A549 treated with Hydrocortisone at 1 μM for 4 hours (cell line): ENCODE results near the gene OTOG. TPM values are rescaled to one million over a fixed set of nuclear protein-coding genes. Genes with fewer than 3 reads are reported as not detected.

Experiments
- total RNA-seq: library from RNA; stranded (reverse); fragments of 200-300 nt; extraction: Qiagen RNA extraction; gene quantifications from 5 replicates; pipeline ENCODE4 v1.2.3, GENCODE V29; 2022

Gene OTOG, protein sequence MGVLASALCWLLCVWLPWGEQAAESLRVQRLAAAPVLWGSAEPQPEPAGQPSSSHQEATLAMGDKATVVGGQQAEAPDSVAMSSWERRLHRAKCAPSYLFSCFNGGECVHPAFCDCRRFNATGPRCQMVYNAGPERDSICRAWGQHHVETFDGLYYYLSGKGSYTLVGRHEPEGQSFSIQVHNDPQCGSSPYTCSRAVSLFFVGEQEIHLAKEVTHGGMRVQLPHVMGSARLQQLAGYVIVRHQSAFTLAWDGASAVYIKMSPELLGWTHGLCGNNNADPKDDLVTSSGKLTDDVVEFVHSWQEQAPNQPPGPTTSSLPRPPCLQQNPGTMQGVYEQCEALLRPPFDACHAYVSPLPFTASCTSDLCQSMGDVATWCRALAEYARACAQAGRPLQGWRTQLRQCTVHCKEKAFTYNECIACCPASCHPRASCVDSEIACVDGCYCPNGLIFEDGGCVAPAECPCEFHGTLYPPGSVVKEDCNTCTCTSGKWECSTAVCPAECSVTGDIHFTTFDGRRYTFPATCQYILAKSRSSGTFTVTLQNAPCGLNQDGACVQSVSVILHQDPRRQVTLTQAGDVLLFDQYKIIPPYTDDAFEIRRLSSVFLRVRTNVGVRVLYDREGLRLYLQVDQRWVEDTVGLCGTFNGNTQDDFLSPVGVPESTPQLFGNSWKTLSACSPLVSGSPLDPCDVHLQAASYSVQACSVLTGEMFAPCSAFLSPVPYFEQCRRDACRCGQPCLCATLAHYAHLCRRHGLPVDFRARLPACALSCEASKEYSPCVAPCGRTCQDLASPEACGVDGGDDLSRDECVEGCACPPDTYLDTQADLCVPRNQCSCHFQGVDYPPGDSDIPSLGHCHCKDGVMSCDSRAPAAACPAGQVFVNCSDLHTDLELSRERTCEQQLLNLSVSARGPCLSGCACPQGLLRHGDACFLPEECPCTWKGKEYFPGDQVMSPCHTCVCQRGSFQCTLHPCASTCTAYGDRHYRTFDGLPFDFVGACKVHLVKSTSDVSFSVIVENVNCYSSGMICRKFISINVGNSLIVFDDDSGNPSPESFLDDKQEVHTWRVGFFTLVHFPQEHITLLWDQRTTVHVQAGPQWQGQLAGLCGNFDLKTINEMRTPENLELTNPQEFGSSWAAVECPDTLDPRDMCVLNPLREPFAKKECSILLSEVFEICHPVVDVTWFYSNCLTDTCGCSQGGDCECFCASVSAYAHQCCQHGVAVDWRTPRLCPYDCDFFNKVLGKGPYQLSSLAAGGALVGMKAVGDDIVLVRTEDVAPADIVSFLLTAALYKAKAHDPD (N-terminal part only)
- total RNA-seq, result not detected in 5 replicates

GRCh38 chr11:17547051-17547577 is at the start of gene OTOG:
Gene OTOG (plus strand): TSS chr11:17547259. CDS start chr11:17547373, 114 bp downstream.

GRCh38 chr11:17544181-17544622 is 2.9 kb upstream of the OTOG start, which contains the start of gene USH1C:
Gene USH1C (minus strand): TSS chr11:17544416. CDS start chr11:17544307, 109 bp downstream.

Other genes starting within 250 kb of the OTOG start
- 1.7 to 3.7 TPM (median 2.2 TPM) in 5 replicates for gene NCR3LG1, start 195.5 kb upstream of the OTOG start, total RNA-seq
- 4.4 to 6.1 TPM (median 4.9 TPM) in 5 replicates for gene KCNJ11, start 158.6 kb upstream of the OTOG start, total RNA-seq
- 6.6 to 10.1 TPM (median 8.7 TPM) in 5 replicates for gene ABCC8, start 70.4 kb upstream of the OTOG start, total RNA-seq
- gene USH1C, start 2.8 kb upstream of the OTOG start, total RNA-seq, result 0.70 to 1.1 TPM (median 0.74 TPM) in 5 replicates
- gene MYOD1, start 172.3 kb downstream of the OTOG start, total RNA-seq, result 0.06 to 0.08 TPM in 2 of 5 replicates, not detected in the others
- 0.05 to 0.16 TPM (median 0.06 TPM) in 5 replicates for gene KCNC1, start 187.5 kb downstream of the OTOG start, total RNA-seq